Measurements from ENCODE around the gene LPIN2. TPM values are rescaled to one million over a fixed set of nuclear protein-coding genes. Genes with fewer than 3 reads are reported as not detected.

The LPIN2 gene
- total RNA-seq, 2 experiments from 2014 or later, result 62.4 to 65.7 TPM

DNA sequence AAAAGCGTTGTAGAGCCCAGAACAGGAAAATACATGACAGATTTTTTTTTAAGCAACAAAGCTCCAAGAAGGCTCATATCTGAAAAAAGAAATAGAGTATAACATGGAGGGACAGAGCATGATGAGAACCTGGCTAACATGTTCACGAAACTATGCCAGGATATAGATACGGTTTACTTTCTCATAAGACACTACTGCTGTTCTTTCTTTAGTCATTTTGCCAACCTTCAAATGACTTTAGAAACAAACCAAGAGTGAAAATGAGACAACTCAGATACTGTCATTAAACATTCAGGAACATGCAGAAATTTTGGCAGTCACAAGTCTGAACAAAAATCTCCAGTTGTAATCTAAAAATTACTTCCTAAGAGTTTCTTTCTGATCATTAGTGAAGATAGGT lies 14.3 kb downstream of the LPIN2 start:
- Mint-ChIP-seq H3K27me3 (ENCODE audit: low read depth) (no peaks in the 10 kb centered on the region), H3K9me3 (peaks cover 6% of the 10 kb centered on the region), H3K36me3 (ENCODE audit: low read depth) (peaks cover 26% of the 10 kb centered on the region), H3K4me3 (peak overlapping the region; percentile 44), H3K4me1 (ENCODE audit: low read depth) (peaks cover 85% of the 10 kb centered on the region), H3K27ac (peak overlapping the region; percentile 91)
- no peak for DNase-seq
- intact Hi-C loops (cut with micrococcal nuclease), result loop anchor here (1.0 to 10.0 kb wide), 8 partner anchors 15 to 666 kb away; partner anchors contain the start of gene LPIN2
- CTCF ChIA-PET, result interaction anchor here (0.6 to 7.2 kb wide), 15 partner anchors 10 to 254 kb away, joined by 3 to 133 read pairs (median 5); no protein-coding TSS in a partner anchor

DNA sequence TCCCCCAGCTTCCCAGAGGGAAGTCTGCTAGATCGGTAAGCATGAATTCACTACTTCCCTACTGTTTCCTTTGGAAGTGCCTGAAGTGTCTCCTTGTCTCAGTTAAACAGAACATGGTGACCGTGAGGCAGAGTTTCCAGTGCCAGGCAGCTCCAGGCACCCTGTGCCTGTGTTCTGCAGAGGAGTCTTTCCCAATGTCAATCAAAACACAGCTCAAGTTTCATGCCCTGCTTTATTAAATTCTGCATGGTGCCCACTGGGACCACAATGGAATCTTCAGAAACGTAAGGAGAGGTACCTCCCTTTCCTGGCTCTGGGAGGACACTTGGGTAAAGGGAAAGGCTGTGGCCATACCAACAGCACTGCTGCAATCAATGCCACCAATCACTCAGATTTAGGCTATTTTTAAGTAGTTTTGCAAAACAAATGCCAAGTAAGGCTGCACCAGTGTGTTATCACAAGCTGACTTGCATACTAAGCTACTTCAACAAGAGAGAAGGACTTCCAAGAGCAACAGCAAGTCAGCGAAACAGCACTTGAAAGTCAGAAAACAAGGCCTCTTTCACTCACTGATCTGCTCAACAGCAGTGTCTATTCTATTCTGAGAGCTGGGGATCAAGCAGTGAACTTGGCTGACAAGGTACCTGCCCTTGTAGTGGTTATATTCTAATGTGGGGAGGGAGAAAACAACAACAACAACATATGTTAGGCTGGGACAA lies 14.9 kb downstream of the LPIN2 start:
- intact Hi-C loops (cut with micrococcal nuclease), result loop anchor here (1.0 to 10.0 kb wide), 10 partner anchors 15 to 667 kb away; partner anchors contain the start of gene LPIN2
- DNase-seq, result peak; percentile 32
- Mint-ChIP-seq H3K4me1 (ENCODE audit: low read depth) (peaks cover 85% of the 10 kb centered on the region), H3K27me3 (ENCODE audit: low read depth) (no peaks in the 10 kb centered on the region), H3K9me3 (peaks cover 6% of the 10 kb centered on the region), H3K27ac (peak overlapping the region; percentile 91), H3K4me3 (peak overlapping the region; percentile 44), H3K36me3 (ENCODE audit: low read depth) (peaks cover 23% of the 10 kb centered on the region)
- CTCF ChIA-PET, result interaction anchor here (0.8 to 7.2 kb wide), 15 partner anchors 9 to 254 kb away, joined by 3 to 133 read pairs (median 5); no protein-coding TSS in a partner anchor

DNA sequence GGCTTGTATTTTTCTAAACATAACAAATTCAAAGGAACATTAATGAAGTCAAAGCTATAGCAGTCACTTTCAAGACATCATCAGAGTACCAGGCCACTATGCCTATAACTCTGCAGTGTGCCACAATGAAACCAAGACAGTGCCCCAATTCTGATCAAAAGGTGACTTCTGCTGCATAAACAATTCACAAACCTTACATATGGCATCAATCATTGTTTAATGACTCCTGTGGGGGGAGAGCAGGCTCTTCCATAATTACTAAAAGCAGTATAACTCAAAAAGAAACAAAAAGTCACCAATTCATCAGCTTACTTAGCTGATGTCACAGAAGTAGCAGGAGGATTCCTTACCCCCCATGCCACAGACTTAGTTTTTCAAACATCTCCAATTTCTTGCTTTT lies 15.5 kb downstream of the LPIN2 start:
- Mint-ChIP-seq H3K9me3 (peaks cover 6% of the 10 kb centered on the region), H3K36me3 (ENCODE audit: low read depth) (peaks cover 17% of the 10 kb centered on the region), H3K27ac (peak overlapping the region; percentile 91), H3K4me3 (no peak overlapping the region), H3K4me1 (ENCODE audit: low read depth) (peaks cover 83% of the 10 kb centered on the region), H3K27me3 (ENCODE audit: low read depth) (no peaks in the 10 kb centered on the region)
- peak; percentile 55 for DNase-seq
- intact Hi-C loops (cut with micrococcal nuclease), result loop anchor here (1.0 to 10.0 kb wide), 3 partner anchors 253 to 667 kb away; no protein-coding TSS in a partner anchor
- CTCF ChIA-PET, result interaction anchor here (0.8 to 7.2 kb wide), 13 partner anchors 9 to 255 kb away, joined by 3 to 133 read pairs (median 6); no protein-coding TSS in a partner anchor

- no peaks in the 10 kb centered on the region for H3K9me3 Mint-ChIP-seq
- no peaks in the 10 kb centered on the region for H3K27me3 Mint-ChIP-seq (ENCODE audit: low read depth)
- peaks cover 91% of the 10 kb centered on the region for H3K4me1 Mint-ChIP-seq (ENCODE audit: low read depth)
- no peak overlapping the region for H3K4me3 Mint-ChIP-seq
- peaks cover 6% of the 10 kb centered on the region for H3K36me3 Mint-ChIP-seq (ENCODE audit: low read depth)
- intact Hi-C loops (cut with micrococcal nuclease), result loop anchor here (1.0 to 10.0 kb wide), 5 partner anchors 68 to 670 kb away; no protein-coding TSS in a partner anchor
- DNase-seq, result peak; percentile 85
- peak overlapping the region; percentile 78 for H3K27ac Mint-ChIP-seq
- CTCF ChIA-PET, result interaction anchor here (0.6 to 7.2 kb wide), 41 partner anchors 8 to 251 kb away, joined by 3 to 133 read pairs (median 5); no protein-coding TSS in a partner anchor
Observed at GRCh38 chr18:2994603-2995432, 18.1 kb downstream of the LPIN2 start.

DNA sequence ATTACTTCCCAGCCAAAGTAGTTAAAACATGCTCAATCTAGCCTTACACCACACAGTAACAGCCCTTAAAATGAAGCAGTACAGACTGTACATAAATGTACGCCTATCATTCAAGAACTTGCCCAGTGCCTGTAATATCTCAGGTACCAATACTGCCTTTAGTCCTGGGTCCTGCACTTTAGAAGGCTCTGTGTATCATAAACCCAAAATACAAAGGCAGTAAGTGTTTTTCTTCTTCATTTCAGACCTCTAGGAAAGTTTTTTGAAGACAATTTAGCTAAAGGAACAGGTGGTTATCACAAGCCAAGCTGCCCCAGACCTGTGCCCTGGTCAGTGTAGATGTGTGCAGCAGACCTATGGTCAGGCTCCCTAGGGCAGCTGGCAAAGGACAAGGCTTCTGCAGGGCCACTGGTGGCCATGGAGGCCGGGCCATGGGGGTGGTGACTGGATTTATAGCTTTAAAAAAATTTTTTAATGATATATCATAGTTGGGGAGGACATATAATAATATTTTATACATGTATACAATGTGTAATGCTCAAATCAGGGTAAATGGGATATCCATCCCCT lies 18.8 kb downstream of the LPIN2 start:
- H3K9me3 Mint-ChIP-seq, result no peaks in the 10 kb centered on the region
- CTCF ChIA-PET, result interaction anchor here (0.6 to 7.2 kb wide), 42 partner anchors 8 to 252 kb away, joined by 3 to 133 read pairs (median 5); no protein-coding TSS in a partner anchor
- H3K27me3 Mint-ChIP-seq (ENCODE audit: low read depth), result no peaks in the 10 kb centered on the region
- peaks cover 9% of the 10 kb centered on the region for H3K36me3 Mint-ChIP-seq (ENCODE audit: low read depth)
- H3K27ac Mint-ChIP-seq, result peak overlapping the region; percentile 63
- peaks cover 92% of the 10 kb centered on the region for H3K4me1 Mint-ChIP-seq (ENCODE audit: low read depth)
- intact Hi-C loops (cut with micrococcal nuclease), result loop anchor here (1.0 to 10.0 kb wide), 5 partner anchors 69 to 671 kb away; no protein-coding TSS in a partner anchor
- H3K4me3 Mint-ChIP-seq, result no peak overlapping the region
- no peak for DNase-seq

DNA sequence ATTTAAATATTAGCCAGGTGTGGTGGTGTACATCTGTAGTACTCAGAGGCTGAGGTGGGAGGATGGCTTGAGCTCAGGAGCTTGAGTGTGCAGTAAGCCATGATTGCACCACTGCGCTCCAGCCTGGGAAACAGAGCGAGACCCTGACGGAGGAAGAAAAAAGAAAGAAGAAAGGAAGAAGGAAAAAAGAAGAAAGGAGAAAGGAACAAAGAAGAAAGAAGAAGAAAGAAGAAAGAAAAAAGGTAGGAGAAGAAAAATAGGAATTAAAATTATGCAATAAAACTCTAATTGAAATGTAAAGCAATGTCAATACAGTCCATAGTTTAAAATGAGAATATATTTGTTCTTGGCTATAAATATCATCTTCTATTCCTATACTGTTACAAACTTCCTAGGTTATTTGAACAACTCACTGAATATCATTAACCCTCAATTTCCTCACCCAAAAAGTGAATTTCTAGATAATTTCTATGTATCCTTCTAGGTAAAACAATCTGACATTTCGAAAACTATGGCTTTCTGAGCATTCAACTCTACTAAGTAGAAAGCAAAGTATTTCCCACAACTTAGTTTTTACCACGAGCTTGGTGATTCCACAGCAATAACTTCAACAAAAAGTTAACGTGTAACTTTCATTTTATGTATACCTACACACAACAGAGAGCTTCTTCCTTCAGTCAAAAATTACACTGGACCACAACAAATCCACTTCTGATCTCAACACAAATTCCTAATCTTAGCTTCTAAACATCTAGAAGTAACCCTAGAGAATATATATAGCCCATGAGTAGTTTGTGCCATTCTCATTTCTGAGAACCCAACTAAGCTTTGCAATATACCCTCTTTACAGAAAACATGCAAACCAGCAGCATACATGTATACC lies 19.7 kb downstream of the LPIN2 start:
- CTCF ChIA-PET, result interaction anchor here (0.6 to 7.2 kb wide), 28 partner anchors 7 to 253 kb away, joined by 3 to 133 read pairs (median 5); no protein-coding TSS in a partner anchor
- Mint-ChIP-seq H3K27me3 (ENCODE audit: low read depth) (no peaks in the 10 kb centered on the region), H3K9me3 (no peaks in the 10 kb centered on the region), H3K27ac (peak overlapping the region; percentile 87), H3K4me1 (ENCODE audit: low read depth) (peaks cover 91% of the 10 kb centered on the region), H3K36me3 (ENCODE audit: low read depth) (peaks cover 9% of the 10 kb centered on the region), H3K4me3 (peak overlapping the region; percentile 30)
- DNase-seq, result no peak
- intact Hi-C loops (cut with micrococcal nuclease), result loop anchor here (10.0 kb wide), 1 partner anchor 672 kb away; no protein-coding TSS in a partner anchor

- H3K4me3 Mint-ChIP-seq, result no peak overlapping the region
- CTCF ChIA-PET, result interaction anchor here (0.6 to 1.4 kb wide), 6 partner anchors 9 to 255 kb away, joined by 3 to 4 read pairs (median 4); no protein-coding TSS in a partner anchor
- peak overlapping the region; percentile 85 for H3K27ac Mint-ChIP-seq
- no peaks in the 10 kb centered on the region for H3K27me3 Mint-ChIP-seq (ENCODE audit: low read depth)
- intact Hi-C loops (cut with micrococcal nuclease), result loop anchor here (10.0 kb wide), 1 partner anchor 674 kb away; no protein-coding TSS in a partner anchor
- no peak for DNase-seq
- H3K4me1 Mint-ChIP-seq (ENCODE audit: low read depth), result peaks cover 82% of the 10 kb centered on the region
- H3K9me3 Mint-ChIP-seq, result no peaks in the 10 kb centered on the region
- peaks cover 11% of the 10 kb centered on the region for H3K36me3 Mint-ChIP-seq (ENCODE audit: low read depth)
Observed at GRCh38 chr18:2990956-2991640, 21.8 kb downstream of the LPIN2 start.

- Mint-ChIP-seq H3K27ac (peak overlapping the region; percentile 30), H3K9me3 (no peaks in the 10 kb centered on the region), H3K27me3 (ENCODE audit: low read depth) (no peaks in the 10 kb centered on the region), H3K4me3 (no peak overlapping the region), H3K4me1 (ENCODE audit: low read depth) (peaks cover 78% of the 10 kb centered on the region), H3K36me3 (ENCODE audit: low read depth) (peaks cover 11% of the 10 kb centered on the region)
- intact Hi-C loops (cut with micrococcal nuclease), result loop anchor here (5.0 to 10.0 kb wide), 2 partner anchors 141 to 653 kb away; partner anchors contain the start of gene EMILIN2
- CTCF ChIA-PET, result interaction anchor here (0.6 to 7.0 kb wide), 16 partner anchors 8 to 224 kb away, joined by 3 to 101 read pairs (median 4); no protein-coding TSS in a partner anchor
- no peak for DNase-seq
Observed at GRCh38 chr18:2987876-2988790, 24.8 kb downstream of the LPIN2 start.

DNA sequence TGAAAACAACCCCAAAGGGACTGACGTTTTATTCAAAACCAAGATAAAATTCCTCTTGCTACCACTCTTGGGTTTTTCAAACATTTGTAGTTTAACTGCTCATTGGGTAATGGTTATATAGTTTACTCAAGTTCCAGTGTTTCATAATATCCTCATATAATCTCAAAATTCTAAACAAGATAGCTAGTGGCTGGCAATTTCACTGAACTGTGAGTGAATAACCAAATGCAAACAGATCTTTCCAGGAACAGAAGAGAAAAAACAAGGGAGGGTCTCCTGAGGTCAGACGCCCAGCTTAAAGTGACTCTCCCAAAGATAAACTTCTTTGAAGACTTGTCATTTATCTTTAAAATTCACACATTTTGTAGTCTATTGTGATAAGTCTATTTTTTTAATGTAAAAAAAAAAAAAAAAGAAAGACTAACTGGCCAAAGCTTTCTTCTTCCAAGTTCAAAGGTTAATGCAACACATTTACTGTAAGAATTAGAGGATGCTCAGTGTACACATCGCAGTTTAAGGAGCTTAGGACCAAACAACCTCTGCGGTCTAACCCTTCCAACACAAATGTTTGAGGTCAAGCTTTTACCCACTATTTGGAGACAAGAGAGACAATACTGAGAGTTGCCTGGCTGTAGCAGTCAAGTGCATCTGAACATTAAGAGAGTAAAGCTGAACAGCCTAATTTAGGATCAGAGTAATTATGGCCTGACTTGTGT lies 26.6 kb downstream of the LPIN2 start:
- no peaks in the 10 kb centered on the region for H3K27me3 Mint-ChIP-seq (ENCODE audit: low read depth)
- CTCF ChIA-PET, result interaction anchor here (0.6 to 7.0 kb wide), 24 partner anchors 8 to 265 kb away, joined by 3 to 101 read pairs (median 8); no protein-coding TSS in a partner anchor
- intact Hi-C loops (cut with micrococcal nuclease), result loop anchor here (5.0 to 10.0 kb wide), 2 partner anchors 139 to 652 kb away; partner anchors contain the start of gene EMILIN2
- DNase-seq, result no peak
- no peak overlapping the region for H3K4me3 Mint-ChIP-seq
- no peaks in the 10 kb centered on the region for H3K9me3 Mint-ChIP-seq
- peaks cover 80% of the 10 kb centered on the region for H3K4me1 Mint-ChIP-seq (ENCODE audit: low read depth)
- peaks cover 8% of the 10 kb centered on the region for H3K36me3 Mint-ChIP-seq (ENCODE audit: low read depth)
- no peak overlapping the region for H3K27ac Mint-ChIP-seq
